GM18499 (cell line): Measurements from ENCODE around the gene MAP2.

Source experiments
- ATAC-seq: cut with Tn5 transposase; IDR thresholded peaks from one replicate; pipeline ENCODE4 v1.9.1; 2021; ENCODE audit warnings: moderate number of reproducible peaks; ENCODE audit not compliant: insufficient read depth, unreplicated experiment

Gene MAP2

DNA sequence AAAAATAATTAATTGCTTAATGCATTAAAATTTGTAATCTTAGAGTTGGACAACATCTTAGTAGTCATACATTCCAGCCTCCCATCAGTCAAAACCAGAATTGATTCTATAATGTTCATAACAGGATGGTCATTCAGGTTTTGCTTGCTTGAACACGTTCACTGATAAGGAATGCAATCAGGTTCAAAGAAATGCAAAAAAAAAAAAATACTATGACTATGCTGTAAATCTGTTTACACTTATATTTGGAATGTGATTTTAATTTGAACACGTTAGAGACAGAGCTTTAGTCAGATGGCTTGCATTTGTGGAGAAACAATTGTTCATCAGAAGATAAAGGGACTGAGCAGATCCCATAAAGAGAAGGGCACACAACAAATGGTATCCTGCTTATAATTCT lies 216.5 kb downstream of the MAP2 start:
- no peak for ATAC-seq

DNA sequence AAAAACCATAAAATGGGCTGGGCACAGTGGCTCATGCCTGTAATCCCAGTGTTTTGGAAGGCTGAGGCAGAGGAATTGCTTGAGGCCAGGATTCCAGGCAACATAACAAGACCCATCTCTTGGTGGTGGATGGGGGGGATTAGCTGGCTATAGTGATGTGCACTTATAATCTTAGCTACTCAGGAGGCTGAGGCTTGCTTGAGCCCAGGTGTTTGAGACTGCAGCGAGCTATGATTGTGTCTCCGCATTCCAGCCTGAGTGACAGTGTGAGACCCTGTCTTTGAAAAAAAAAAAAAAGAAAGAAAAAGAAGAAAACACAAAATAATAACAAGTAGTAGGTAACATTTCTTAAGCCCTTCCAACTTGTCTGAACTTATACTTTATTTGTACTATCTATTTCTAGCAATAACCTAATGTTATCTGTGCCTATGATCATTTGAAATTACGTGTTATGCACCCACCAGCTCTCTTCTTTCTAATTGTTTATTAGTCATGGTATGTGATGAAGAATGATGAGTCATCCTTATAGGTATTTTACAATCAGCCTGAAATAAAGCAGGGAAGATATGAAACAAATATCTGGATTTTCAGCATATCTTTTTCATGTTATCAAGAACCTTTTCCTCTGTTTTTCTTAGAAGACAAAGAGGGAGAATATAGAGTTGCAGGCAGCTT lies 218.4 kb downstream of the MAP2 start:
- ATAC-seq, result no peak

DNA sequence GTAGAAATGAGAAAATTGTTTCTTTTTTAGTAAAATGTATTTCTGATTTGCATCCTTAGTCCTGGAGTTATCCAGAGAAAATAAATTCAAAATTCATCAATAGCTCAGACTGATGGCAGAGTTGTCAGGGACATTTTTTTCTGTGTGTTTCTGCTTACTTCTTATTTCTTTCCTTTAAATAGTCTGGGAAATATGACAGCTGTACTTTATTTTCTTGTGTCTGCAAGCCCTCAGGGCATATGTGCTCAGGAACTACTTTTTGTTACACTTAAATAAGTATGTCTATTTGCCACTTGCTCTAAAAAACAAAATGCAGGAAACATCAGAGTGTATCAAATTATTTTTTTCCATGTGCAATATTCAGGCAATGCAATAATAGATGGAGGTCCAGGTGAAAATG lies 221.0 kb downstream of the MAP2 start:
- no peak for ATAC-seq

DNA sequence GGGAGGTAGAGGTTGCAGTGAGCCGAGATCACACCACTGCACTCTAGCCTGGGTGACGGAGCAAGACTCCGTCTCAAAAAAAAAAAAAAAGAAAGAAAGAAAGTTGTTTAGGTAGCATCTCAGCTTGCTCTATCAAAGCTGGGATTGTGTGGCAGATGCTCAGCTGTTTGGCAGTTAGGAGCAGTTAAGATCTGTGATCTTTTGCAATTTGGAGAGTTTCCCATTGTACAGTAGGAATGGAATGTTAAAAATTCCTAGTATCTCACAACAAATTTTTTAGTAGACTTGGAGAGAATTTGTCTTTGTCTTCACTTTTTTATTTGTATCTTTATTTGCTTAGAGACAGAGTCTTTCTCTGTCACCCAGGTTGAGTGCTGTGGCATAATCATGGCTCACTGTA lies 224.9 kb downstream of the MAP2 start:
- no peak for ATAC-seq

DNA sequence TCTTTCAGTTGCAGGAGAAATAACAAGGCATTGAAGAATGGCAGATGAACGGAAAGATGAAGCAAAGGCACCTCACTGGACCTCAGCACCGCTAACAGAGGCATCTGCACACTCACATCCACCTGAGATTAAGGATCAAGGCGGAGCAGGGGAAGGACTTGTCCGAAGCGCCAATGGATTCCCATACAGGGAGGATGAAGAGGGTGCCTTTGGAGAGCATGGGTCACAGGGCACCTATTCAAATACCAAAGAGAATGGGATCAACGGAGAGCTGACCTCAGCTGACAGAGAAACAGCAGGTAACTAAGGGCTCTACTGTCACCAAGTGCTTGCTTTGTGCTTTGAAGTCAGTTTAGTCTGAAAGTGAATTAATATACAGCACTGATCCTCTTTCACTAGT lies 229.3 kb downstream of the MAP2 start:
- ATAC-seq, result no peak

DNA sequence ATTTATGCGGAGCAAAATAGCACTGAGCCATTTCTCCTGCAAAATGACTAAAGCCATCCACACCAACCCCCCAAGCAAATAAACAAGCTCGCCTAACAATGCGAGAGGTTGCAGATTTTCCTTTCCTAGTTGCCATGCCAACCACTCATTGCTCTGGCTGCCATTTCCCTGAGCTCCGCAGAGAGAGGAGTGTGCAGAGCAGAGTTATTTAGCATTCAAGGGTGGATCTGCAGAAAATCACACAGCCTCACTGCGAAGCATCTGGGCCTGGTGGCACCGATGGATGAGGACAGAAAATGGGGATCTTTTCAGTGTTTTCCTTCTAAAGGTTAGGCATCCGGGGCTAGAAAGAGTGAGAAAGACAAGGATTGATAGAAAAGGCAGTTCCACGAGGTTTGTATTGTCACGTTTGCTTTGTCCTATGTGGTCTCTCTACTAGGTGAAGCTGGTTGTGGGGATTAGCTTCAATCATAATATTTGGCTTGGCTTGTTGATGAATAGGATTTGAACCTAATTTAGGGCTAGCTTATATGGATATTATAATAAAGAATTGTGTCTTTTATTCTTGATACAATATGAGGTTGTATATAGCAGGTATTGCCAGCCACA lies 237.5 kb downstream of the MAP2 start:
- no peak for ATAC-seq

DNA sequence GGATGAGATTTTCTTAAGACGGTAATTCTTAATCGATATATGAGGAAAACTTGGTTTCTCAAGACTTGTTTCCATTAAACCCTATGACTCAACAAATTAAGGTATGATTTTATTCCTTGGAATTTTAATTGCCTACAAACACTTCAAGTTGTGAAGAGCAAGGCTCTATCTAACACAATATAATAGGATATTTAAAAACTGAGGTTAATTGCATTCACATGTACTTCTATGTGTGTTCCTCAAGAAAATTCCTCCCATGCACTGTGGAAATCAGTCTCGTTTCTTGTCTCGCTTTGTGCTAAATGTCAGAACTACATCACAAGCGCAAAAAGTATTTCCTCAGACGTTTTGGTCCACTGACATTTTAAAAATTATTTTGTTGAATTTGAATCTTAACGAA lies 238.2 kb downstream of the MAP2 start:
- ATAC-seq, result no peak

DNA sequence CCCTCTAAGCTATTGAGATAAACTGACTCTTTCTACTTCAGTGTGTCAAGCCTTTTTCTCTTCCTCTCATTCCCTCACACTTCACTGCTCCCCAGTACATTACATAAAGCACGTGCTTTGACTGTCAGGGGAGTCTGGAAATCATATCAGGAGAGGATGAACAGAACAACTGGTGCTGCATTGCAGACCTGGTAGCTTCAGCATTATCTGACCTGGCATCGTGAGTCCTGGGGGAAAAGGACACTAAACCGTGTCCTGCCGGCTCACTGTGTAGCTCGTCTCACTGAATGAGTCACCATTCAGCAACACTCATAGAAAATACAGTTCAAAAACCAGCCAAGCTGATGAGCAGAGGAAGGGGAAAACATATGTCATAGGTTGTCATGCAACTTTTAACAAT lies 239.3 kb downstream of the MAP2 start:
- ATAC-seq, result no peak

DNA sequence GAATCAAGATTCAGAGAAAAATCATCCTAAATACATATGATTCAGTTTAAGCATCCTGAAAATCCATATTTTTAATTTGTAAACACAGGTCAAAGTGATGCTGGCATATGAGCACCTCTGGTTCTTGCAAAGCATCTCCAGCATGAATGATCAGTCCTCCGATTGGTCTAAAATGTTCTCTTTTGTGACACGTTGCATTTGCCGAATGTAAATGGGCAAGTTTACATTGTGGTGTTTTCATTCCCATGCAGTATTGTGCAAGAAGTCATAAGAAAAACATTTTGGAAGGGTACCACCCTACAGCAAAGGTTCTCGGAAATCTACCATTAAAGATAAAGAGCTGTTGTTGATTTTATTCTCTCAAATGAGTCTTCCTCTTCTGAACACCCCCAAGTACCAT lies 239.8 kb downstream of the MAP2 start:
- ATAC-seq, result no peak

DNA sequence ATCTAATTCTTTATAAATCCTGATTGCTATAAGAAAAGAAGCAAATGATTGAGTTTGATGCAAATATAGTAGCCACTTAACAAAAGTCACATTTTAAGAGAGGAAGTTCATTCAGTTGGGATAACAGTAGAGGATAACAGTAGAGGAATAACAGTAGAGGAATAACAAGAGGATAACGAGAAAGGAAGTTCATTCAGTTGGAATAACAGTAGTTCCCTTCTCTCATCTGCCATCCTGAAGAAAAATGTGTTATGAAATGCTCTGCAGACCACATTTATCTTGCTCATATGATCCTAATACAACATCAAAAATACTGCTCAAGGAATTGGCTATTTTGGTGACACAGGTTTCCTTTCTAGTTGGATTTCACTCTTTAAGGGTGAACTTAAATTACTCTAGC lies 242.4 kb downstream of the MAP2 start:
- ATAC-seq, result no peak

DNA sequence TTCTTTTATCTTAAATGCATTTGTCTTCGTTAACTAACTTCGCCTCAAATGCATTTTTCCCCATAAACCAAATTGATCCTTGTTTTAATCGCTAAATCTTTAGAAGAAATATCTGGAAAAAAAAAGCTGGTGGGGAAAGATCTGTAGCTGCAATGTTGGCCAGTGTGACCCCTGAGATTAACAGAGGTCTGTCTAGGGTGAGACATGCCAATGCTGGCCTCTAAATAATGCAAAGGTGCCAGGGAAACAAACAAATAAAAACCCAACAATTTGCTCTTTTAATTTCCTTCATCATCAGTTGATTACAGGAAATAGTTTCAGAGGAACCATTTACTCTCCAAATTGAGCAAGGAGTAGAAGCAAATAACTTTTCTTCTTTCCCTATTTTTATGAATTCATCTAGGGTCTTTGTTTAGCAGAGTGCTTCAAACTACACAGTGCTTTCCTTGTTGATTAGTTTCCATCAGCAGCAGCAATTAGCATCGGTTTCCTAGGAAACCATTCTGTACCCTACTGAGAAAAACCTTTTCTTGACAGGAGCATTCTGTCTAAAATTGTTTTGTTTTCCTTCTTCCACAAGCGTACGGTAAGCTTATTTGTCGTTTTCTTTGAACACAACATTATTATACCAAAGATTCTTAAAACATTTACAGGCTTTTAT lies 247.3 kb downstream of the MAP2 start:
- ATAC-seq, result no peak

DNA sequence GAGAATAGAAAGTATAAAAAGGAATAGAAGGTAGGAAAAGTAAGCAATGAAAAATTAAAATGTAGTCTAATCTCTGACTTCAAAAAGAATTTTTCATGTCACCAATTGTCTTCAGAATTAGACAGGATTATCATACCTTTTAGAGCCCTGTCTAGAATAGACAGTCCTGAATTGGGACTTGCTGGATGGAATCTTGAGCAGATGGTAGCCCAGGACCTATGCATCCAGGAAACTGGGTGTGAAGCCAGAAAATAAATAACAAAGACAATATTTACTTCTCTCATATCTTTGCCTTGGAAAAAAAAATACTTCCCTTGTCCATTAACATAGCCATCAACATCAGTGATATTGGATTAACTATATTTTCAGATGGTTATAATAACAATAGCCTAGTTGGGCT lies 250.0 kb downstream of the MAP2 start:
- no peak for ATAC-seq

DNA sequence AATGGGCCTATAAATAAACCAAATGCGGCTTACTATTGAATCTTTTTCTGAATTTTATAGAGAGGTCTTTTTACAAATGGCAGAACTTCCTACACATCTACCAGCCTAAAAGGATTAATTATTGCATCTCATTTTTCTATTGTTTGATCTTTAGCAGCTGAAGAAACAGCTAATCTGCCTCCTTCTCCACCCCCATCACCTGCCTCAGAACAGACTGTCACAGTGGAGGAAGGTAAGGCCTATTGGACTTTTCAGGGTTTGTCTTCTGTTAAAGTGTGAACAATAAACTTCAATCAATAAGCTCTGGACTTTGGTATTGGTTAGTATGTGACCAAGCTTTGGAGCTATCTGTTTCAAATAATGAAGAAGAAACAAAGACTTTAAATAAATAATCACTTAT lies 256.7 kb downstream of the MAP2 start:
- ATAC-seq, result no peak

DNA sequence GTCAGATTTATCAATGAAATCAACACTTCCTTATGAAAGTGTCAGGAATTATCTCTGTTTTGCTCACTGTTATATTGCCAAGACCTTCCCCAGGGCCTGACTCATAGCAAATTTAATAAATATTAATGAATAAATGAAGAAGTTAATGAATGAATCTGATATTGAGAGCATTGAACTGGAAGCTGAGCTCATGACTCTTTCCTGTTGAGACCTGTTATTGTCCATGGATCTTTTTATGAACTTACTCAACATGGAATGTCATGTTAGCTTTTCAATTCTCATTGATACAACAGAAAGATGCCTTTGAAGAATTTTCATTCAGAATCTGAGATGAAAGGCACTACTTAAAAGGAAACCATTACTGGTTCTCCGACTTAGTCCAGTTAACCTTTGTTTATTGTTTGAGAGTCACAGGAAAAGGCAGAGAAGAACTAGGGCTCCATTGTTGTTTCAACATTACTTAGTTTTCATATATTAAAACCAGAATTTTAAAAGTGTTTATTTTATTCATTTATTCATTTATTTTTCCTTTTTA lies 257.4 kb downstream of the MAP2 start:
- ATAC-seq, result no peak

DNA sequence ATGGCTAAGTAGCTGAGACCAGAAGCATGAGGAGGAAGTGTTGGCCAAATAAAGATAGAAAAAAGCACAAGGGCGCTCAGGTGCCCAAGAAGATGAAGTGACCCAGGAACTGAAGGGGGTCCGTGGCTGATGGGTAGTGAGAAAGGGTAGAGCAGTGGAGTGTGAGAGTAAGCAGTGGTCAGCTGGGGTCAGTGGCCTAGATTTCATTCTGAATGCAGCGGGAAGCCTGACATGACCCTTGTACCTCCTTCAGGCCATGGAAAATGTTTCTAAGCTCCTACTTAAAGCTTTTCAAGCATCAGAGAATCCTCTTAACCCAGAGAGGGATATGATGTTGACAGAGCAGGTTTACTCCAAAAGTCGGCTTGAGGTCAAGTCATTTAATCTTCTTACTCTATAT lies 258.8 kb downstream of the MAP2 start:
- no peak for ATAC-seq

DNA sequence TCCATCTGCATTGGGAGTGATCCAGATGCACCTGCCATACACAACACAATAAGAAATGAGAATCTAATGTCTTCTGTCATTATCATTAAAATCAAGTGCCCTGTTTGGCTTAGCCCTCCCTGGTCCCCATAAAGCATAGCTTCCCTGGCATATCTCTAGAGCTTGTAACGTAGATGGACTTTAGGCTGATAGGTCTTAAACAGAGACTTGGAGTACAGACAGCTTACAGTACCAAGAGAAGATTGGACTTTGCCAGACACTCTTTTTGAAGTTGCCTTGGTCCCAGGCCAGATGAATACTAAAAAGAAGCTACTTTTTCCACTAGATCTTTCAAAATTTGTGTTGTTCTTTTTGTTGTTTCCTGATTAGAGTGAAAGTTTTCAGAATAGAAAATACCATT lies 261.5 kb downstream of the MAP2 start:
- ATAC-seq, result no peak

DNA sequence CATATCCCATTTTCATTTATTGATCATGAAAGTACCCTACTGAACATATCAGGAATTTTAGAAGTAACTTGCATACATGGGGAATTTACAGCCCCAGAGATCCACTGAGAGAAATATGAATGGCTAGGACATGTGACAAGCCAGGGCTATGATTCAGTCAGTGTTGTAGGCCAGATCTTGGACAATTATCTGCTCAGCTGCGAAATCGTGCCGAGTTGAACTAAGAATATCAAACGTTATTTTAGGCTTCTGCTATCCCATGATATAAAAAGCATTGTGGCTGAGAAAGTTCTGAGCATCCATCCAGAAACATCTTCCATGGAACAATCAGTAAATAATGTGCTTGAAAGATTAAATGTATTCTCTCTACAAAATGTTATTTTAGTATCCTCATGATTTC lies 262.1 kb downstream of the MAP2 start:
- ATAC-seq, result no peak

DNA sequence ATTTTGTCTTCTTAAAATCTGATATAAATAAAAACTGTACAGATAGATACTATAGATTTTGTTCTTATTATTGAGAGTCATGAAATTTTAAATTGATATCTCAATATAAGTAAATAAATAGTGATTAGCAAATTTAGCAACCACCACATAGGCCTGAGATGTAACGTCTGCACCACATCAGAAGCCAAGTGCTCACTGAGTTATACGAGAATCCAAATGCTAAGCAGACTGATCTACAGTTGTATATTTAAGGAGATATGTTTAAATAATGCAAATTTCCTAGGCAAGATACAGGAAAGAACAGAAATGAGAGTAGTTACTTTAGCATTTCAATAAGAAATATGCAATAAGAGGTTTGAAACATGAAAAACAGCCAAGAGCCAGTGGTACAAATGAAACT lies 262.6 kb downstream of the MAP2 start:
- no peak for ATAC-seq

DNA sequence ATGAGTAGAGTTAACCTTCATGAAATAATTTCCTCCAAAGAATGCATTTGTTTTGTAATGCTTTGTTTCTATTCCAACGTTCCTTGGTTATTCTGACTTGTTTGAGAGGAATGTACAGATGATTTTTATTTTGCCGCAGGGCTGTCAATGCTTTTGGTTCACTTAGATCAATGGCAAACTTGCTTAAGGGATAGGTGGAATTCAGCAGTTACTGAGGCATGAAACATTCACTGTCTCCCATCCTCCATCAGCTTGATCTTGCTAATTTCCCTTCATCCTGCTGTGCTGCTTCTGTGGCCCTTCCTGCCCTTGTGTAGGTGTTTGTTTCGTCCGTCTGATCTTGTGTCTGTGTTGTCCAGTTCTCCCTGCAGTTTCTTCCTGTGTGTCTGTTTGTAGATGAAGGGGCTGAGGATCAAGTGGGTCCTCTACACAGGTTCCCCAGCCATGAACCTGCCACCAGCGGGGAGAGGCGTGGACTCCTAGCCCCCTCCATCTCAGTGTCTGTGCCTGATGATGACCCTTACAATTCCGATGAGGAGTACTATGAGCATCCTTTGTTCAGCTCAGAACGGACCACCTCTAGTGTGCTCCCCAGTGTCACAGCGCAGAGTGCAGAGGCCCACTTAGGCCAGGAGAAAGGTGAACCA lies 263.6 kb downstream of the MAP2 start:
- no peak for ATAC-seq

DNA sequence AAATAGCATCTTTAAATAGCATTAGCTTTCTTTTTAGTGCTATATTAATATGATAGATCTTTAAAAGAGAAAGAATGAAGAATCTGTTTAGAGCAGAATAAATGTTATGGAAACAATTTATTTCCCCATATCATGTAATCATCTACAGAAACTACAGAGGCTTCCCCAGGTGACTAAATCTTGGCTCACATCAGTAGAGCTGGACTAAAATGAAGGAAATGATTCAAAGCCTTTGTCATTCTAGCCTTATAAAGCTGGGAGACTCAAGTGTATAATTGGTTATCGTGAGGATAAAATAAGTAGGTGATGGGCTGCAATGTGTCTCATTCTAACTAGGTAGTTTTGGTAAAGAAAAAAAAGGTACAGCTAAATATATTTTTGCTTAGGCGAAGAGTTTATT lies 264.5 kb downstream of the MAP2 start:
- no peak for ATAC-seq

DNA sequence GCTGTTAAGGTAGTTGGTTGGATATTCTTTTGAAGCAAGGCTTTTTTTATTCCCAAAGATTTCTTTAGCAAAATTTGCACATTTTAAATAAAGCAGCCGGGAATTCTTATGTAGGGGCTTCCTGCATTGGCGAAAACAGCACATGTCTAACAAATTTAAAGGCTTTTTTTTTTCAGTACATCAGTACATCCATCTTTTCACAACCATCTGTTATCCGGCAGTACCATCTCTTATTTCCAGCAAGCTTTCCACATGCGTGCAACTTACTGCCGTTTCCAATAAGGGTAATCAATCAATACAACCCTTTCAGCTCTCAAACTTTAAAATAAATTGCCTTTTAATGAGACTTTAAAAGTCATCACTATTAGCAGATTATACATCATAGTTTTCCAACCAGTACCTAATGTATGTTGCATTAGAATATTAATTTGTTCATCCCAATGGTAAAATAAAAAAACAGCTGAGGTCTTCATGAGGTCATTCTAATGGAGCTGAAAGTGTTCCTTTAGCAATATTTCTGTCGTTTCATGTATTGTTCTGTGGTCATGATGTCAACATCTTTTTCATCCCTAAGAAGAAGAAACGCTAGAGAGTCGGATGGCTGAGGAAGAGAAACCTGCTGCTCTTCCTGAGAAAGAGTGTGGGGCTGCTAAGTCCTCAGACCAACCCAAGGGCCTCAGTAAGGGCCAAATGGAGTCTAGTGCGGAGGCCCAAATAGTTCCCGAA lies 266.3 kb downstream of the MAP2 start:
- ATAC-seq, result no peak
